ENCODE data around the gene CFAP20. TPM values are rescaled to one million over a fixed set of nuclear protein-coding genes. Genes with fewer than 3 reads are reported as not detected.

The CFAP20 gene
- polyA plus RNA-seq, 3 donors, result 17.3 to 24.0 (median 18.8) TPM

DNA sequence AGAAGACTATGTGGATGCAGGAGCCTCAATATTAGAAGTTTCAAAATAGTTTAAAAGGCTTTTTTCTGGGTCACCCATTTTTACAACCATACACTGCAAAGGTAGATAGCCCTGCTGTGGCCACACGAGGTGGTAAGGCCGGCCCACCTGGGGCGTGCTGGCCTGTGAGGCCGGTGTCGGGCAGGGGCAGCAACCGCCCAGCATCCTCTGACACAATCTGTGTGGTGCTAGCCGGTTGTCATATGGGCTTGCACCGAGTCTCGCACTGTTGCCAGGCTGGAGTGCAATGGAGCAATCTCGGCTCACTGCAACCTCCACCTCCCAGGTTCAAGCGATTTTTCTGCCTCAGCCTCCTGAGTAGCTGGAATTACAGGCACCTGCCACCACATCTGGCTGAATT, 44.0 kb downstream of the CFAP20 start:
- peaks cover 0 to 6% (median 3%) of the 10 kb centered on the region in 3 donors for H3K27me3 Mint-ChIP-seq (ENCODE audit: low read depth in 3 of 3)
- no peak for TF ChIP-seq CTCF (IDR thresholded peaks at IDR 0.05)
- no peak overlapping the region for H3K27ac Mint-ChIP-seq
- Histone ChIP-seq H3K36me3 (replicated peaks in 1 of 2; ENCODE audit: control insufficient read depth in 1 of 2, insufficient read depth in 2 of 2, low read length in 2 of 2) (no peaks in the 10 kb centered on the region), H3K79me2 (ENCODE audit: insufficient read depth, low read length) (no peaks in the 10 kb centered on the region), H3K4me2 (replicated peaks; ENCODE audit: extremely low read depth, low read length, poor library complexity, severe bottlenecking) (no peak overlapping the region), H3K27ac (ENCODE audit: low read depth in 1 of 2, low read length in 2 of 2) (no peak overlapping the region), H2AFZ (ENCODE audit: insufficient read depth, low read depth, low read length, poor library complexity, severe bottlenecking) (no peak overlapping the region), H3K9me3 (replicated peaks in 1 of 2; ENCODE audit: control insufficient read depth in 1 of 2, insufficient read depth in 1 of 2, low read length in 2 of 2) (no peaks in the 10 kb centered on the region), H3K27me3 (ENCODE audit: control insufficient read depth in 2 of 2, insufficient read depth in 2 of 2, low read length in 2 of 2) (no peaks in the 10 kb centered on the region), H3K4me1 (ENCODE audit: control insufficient read depth in 1 of 2, insufficient read depth in 2 of 2, low read length in 2 of 2) (no peaks in the 10 kb centered on the region), H3K4me3 (replicated peaks in 1 of 3; ENCODE audit: low read depth in 2 of 3, low read length in 3 of 3) (no peak overlapping the region), H4K20me1 (ENCODE audit: insufficient read depth, low read length) (no peaks in the 10 kb centered on the region), H3K9ac (ENCODE audit: insufficient read depth, low read length, poor library complexity, severe bottlenecking) (no peak overlapping the region)
- DNase-seq, result no peak
- H3K4me3 Mint-ChIP-seq, result no peak overlapping the region
- H3K36me3 Mint-ChIP-seq, result no peaks in the 10 kb centered on the region
- peaks cover 0 to 3% (median 0%) of the 10 kb centered on the region in 7 donors for H3K9me3 Mint-ChIP-seq
- WGBS (ENCODE audit: insufficient coverage), result 95% methylated on average over 7 of the region's 11 CpGs
- H3K4me1 Mint-ChIP-seq, result peaks cover 2% of the 10 kb centered on the region
- intact Hi-C loops (cut with micrococcal nuclease), result no loop called here

GRCh38 chr16:58084635-58085034, 44.5 kb downstream of the CFAP20 start:
- Mint-ChIP-seq H3K27me3 (ENCODE audit: low read depth in 3 of 3) (peaks cover 0 to 5% (median 3%) of the 10 kb centered on the region in 3 donors), H3K36me3 (no peaks in the 10 kb centered on the region), H3K4me3 (no peak overlapping the region), H3K27ac (no peak overlapping the region), H3K4me1 (no peaks in the 10 kb centered on the region), H3K9me3 (peaks cover 0 to 3% (median 0%) of the 10 kb centered on the region in 7 donors)
- no peaks in the 10 kb centered on the region for H3K27me3 ChIP-seq (ENCODE audit: control insufficient read depth in 2 of 2, insufficient read depth in 2 of 2, low read length in 2 of 2)
- no peak overlapping the region for H3K4me2 ChIP-seq (replicated peaks; ENCODE audit: extremely low read depth, low read length, poor library complexity, severe bottlenecking)
- H3K9ac ChIP-seq (ENCODE audit: insufficient read depth, low read length, poor library complexity, severe bottlenecking), result no peak overlapping the region
- H4K20me1 ChIP-seq (ENCODE audit: insufficient read depth, low read length), result no peaks in the 10 kb centered on the region
- no peaks in the 10 kb centered on the region for H3K36me3 ChIP-seq (replicated peaks in 1 of 2; ENCODE audit: control insufficient read depth in 1 of 2, insufficient read depth in 2 of 2, low read length in 2 of 2)
- no peaks in the 10 kb centered on the region for H3K79me2 ChIP-seq (ENCODE audit: insufficient read depth, low read length)
- no peak for TF ChIP-seq CTCF (IDR thresholded peaks at IDR 0.05)
- 100% methylated on average over 4 of the region's 6 CpGs for WGBS (ENCODE audit: insufficient coverage)
- no peaks in the 10 kb centered on the region for H3K9me3 ChIP-seq (replicated peaks in 1 of 2; ENCODE audit: control insufficient read depth in 1 of 2, insufficient read depth in 1 of 2, low read length in 2 of 2)
- no peak overlapping the region for H3K4me3 ChIP-seq (replicated peaks in 1 of 3; ENCODE audit: low read depth in 2 of 3, low read length in 3 of 3)
- H2AFZ ChIP-seq (ENCODE audit: insufficient read depth, low read depth, low read length, poor library complexity, severe bottlenecking), result no peak overlapping the region
- intact Hi-C loops (cut with micrococcal nuclease), result no loop called here
- no peak overlapping the region for H3K27ac ChIP-seq (ENCODE audit: low read depth in 1 of 2, low read length in 2 of 2)
- no peak for DNase-seq
- no peaks in the 10 kb centered on the region for H3K4me1 ChIP-seq (ENCODE audit: control insufficient read depth in 1 of 2, insufficient read depth in 2 of 2, low read length in 2 of 2)

All from CD14-positive monocyte (primary cell).